Heart left ventricle (tissue), 16 donors: ENCODE data around the gene C1orf21. TPM values are rescaled to one million over a fixed set of nuclear protein-coding genes. Genes with fewer than 3 reads are reported as not detected.

ENCODE experiments used
- ATAC-seq, 4 donors: fragments of 200-7000 bp; cut with Tn5 transposase; one replicate each; pipeline ENCODE4 v1.9.1; 2020 to 2022; ENCODE audit warnings: moderate library complexity in 4 of 4, mild to moderate bottlenecking in 3 of 4, moderate number of reproducible peaks in 1 of 4
- DNase-seq, 5 donors: peaks; one replicate each; pipeline ENCODE4 v3.0.0-alpha.2; 2020
- H3K27ac ChIP-seq, 12 donors: fragments of 200-600 bp; sonication (generic) in 4 of 12; one replicate each; pipeline versions ENCODE4 v1.5.0 to v1.8.0; 2016 to 2022; ENCODE audit warnings: mild to moderate bottlenecking in 2 of 12
- H3K27me3 ChIP-seq, 9 donors: fragments of 200-600 bp; sonication (generic) in 2 of 9; one replicate each; pipeline versions ENCODE4 v1.5.1 to v1.8.0; 2016 to 2022; ENCODE audit warnings: mild to moderate bottlenecking in 3 of 9
- H3K36me3 ChIP-seq, 9 donors: fragments of 200-600 bp; sonication (generic) in 2 of 9; one replicate each; pipeline versions ENCODE4 v1.5.0 to v1.8.0; 2018 to 2022; ENCODE audit warnings: mild to moderate bottlenecking in 2 of 9
- H3K4me1 ChIP-seq, 12 donors: fragments of 200-600 bp; sonication (generic) in 4 of 12; one replicate each; pipeline versions ENCODE4 v1.5.0 to v1.8.0; 2016 to 2022; ENCODE audit warnings: mild to moderate bottlenecking in 3 of 12
- H3K4me3 ChIP-seq, 12 donors: fragments of 200-600 bp; sonication (generic) in 4 of 12; one replicate each; pipeline versions ENCODE4 v1.5.0 to v1.8.0; 2017 to 2022; ENCODE audit warnings: mild to moderate bottlenecking in 9 of 12, moderate library complexity in 4 of 12
- H3K9me3 ChIP-seq, 12 donors: fragments of 200-600 bp; sonication (generic) in 4 of 12; one replicate each; pipeline versions ENCODE4 v1.5.0 to v1.8.0; 2016 to 2022; ENCODE audit warnings: mild to moderate bottlenecking in 1 of 12
- CTCF ChIP-seq, 12 donors: fragments of 200-600 bp; sonication (generic) in 4 of 12; IDR thresholded peaks; one replicate each; pipeline versions ENCODE4 v1.5.0 to v1.8.0; 2018 to 2022; ENCODE audit warnings: antibody characterized with exemption in 12 of 12, mild to moderate bottlenecking in 5 of 12
- POLR2A ChIP-seq, 2 donors: fragments of 450-650 bp; IDR thresholded peaks; one replicate each; pipeline ENCODE4 v1.6.1; 2017; ENCODE audit warnings: antibody characterized with exemption in 2 of 2, mild to moderate bottlenecking in 2 of 2, moderate library complexity in 2 of 2
- WGBS, 4 donors: extraction: QIAGEN DNeasy Blood & Tissue Kit in 2 of 4; methylation state at CpG; one replicate each; pipeline versions ENCODE4 v1.1.5 to v1.1.7; 2013 to 2018; 5-methylcytosine and 5-hydroxymethylcytosine counted together
- intact Hi-C, 10 donors: fragments of 100-400 bp; cut with DNase I; formaldehyde crosslinking; loops; one replicate each; pipeline versions ENCODE4 v1.11.1 to v1.14.2; 2022
- polyA plus RNA-seq, 2 donors: library from polyadenylated mRNA; stranded (reverse); fragments of 200-250 nt; gene quantifications; one replicate each; pipeline ENCODE4 v1.2.3, GENCODE V29; 2013
- total RNA-seq, 9 donors: library from RNA; depleted of rRNA in 2 of 9; stranded (reverse); fragments of >200 nt in 2 of 9; fragmentation: NEBNext Ultra II Directional in 3 of 9; extraction: Animal tissue kit (Norgen Biotek cat#: 25700) in 3 of 9; gene quantifications; one replicate each; pipeline versions ENCODE4 v1.1.0 to v1.2.4, GENCODE V29; 2016 to 2023
- donor health status: ischemic (EF 13 %, LVEDD 7.1; RV severe dilation, severe dysfunction).
- donor health status: healthy with polysubstance abuse.
- donor health status: DM: no; HTN: yes; CAD: no.
- donor health status: DM: no; HTN: no; CAD: no.
- donor health status: ischemic (EF 25% LVEDD 6.9; RV normal size, moderate dysfunction).
- donor health status: ischemic (EF 25% LVEDD 5.7; RV mildly dilated, moderate dysfunction).
- donor health status: healthy.
- donor health status: DM: yes; HTN: yes; CAD: no.
- donor health status: ischemic (EF 35%, LVEDD 5.7; RV mildly dilated, moderate dysfunction).
- donor health status: nonischemic (EF 11% LVEDD 7.7; RV severe dilation, severe dysfunction).
- donor health status: DM: yes; HTN: yes; CAD: no.
- donor health status: PGD.
- donor health status: ischemic (EF 29% LVEDD 5.4; RV normal size, mild dysfunction).
- donor health status: nonischemic (EF 23%, LVEDD 6.1; RV moderate dilation, normal function).

The C1orf21 gene
- total and polyA plus RNA-seq, 11 donors, result 32.0 to 81.3 (median 68.4) TPM

- intact Hi-C loops, result loop anchor here in 1 of 10 donors (10.0 kb wide), 1 partner anchor 50 kb away; no protein-coding TSS in a partner anchor
- no peaks in the 10 kb centered on the region for H3K9me3 ChIP-seq
- no peaks in the 10 kb centered on the region for H3K27me3 ChIP-seq
- H3K4me1 ChIP-seq, result peaks cover 0 to 36% (median 16%) of the 10 kb centered on the region in 12 donors
- H3K4me3 ChIP-seq, result no peak overlapping the region
- TF ChIP-seq CTCF (IDR thresholded peaks at IDR 0.05), result no peak
- TF ChIP-seq POLR2A (IDR thresholded peaks at IDR 0.05), result no peak
- peaks cover 0 to 6% (median under 1%) of the 10 kb centered on the region in 9 donors for H3K36me3 ChIP-seq
- ATAC-seq (no peak), DNase-seq (no peak)
- 95 to 98% (median 96%) methylated on average over 7 of the region's 7 CpGs for WGBS, 4 donors
- H3K27ac ChIP-seq, result no peak overlapping the region
Observed at GRCh38 chr1:184614667-184615066, 227.8 kb downstream of the C1orf21 start.

GRCh38 chr1:184615301-184615700 is 228.5 kb downstream of the C1orf21 start:
- DNase-seq (no peak), ATAC-seq (peak in 2 of 4 donors; percentile 18 to 39)
- WGBS, 4 donors, result 55 to 67% (median 65%) methylated on average over 5 of the region's 5 CpGs
- peak overlapping the region in 3 of 12 donors; percentile 14 to 39 (median 34) for H3K27ac ChIP-seq
- no peaks in the 10 kb centered on the region for H3K9me3 ChIP-seq
- no peaks in the 10 kb centered on the region for H3K27me3 ChIP-seq
- no peak overlapping the region for H3K4me3 ChIP-seq
- intact Hi-C loops, result loop anchor here in 1 of 10 donors (10.0 kb wide), 1 partner anchor 50 kb away; no protein-coding TSS in a partner anchor
- peaks cover 0 to 12% (median 3%) of the 10 kb centered on the region in 9 donors for H3K36me3 ChIP-seq
- TF ChIP-seq POLR2A (IDR thresholded peaks at IDR 0.05), result no peak
- no peak for TF ChIP-seq CTCF (IDR thresholded peaks at IDR 0.05)
- peaks cover 0 to 42% (median 18%) of the 10 kb centered on the region in 12 donors for H3K4me1 ChIP-seq

- Histone ChIP-seq H3K4me3 (no peak overlapping the region), H3K9me3 (no peaks in the 10 kb centered on the region), H3K4me1 (peaks cover 0 to 43% (median 18%) of the 10 kb centered on the region in 12 donors), H3K36me3 (peaks cover 0 to 17% (median 3%) of the 10 kb centered on the region in 9 donors), H3K27me3 (no peaks in the 10 kb centered on the region), H3K27ac (no peak overlapping the region)
- DNase-seq, result no peak
- TF ChIP-seq CTCF (IDR thresholded peaks at IDR 0.05) (no peak), POLR2A (IDR thresholded peaks at IDR 0.05) (no peak)
- ATAC-seq, result no peak
- intact Hi-C loops, result loop anchor here in 1 of 10 donors (10.0 kb wide), 1 partner anchor 52 kb away; no protein-coding TSS in a partner anchor
- 77 to 98% (median 93%) methylated on average over 6 of the region's 6 CpGs for WGBS, 4 donors
Observed at GRCh38 chr1:184616504-184616903, 229.7 kb downstream of the C1orf21 start.

GRCh38 chr1:184617433-184618029 is 230.7 kb downstream of the C1orf21 start:
- no peak for ATAC-seq

More at GRCh38 chr1:184617433-184618029, 230.7 kb downstream of the C1orf21 start:
- intact Hi-C loops, result loop anchor here in 1 of 10 donors (10.0 kb wide), 1 partner anchor 53 kb away; no protein-coding TSS in a partner anchor
- TF ChIP-seq CTCF (IDR thresholded peaks at IDR 0.05), result no peak
- no peak for TF ChIP-seq POLR2A (IDR thresholded peaks at IDR 0.05)
- 95 to 98% (median 96%) methylated on average over 3 of the region's 3 CpGs for WGBS, 4 donors
- no peak overlapping the region for H3K4me3 ChIP-seq
- no peak overlapping the region for H3K27ac ChIP-seq
- peaks cover 0 to 47% (median 24%) of the 10 kb centered on the region in 12 donors for H3K4me1 ChIP-seq
- H3K27me3 ChIP-seq, result no peaks in the 10 kb centered on the region
- DNase-seq, result no peak
- H3K9me3 ChIP-seq, result no peaks in the 10 kb centered on the region
- H3K36me3 ChIP-seq, result peaks cover 0 to 17% (median 3%) of the 10 kb centered on the region in 9 donors
